ENCODE results near the gene PLPP3.

PLPP3 gene

GRCh38 chr1:56576880-56577405 lies 2.4 kb downstream of the PLPP3 start:
- DNase-seq (ENCODE audit: low read depth in 2 of 3, low spot score in 2 of 3), result no peak

- no peak for DNase-seq (ENCODE audit: low read depth in 2 of 3, low spot score in 2 of 3)
Observed at GRCh38 chr1:56575865-56576264, 3.5 kb downstream of the PLPP3 start.

- no peak for DNase-seq (ENCODE audit: low read depth in 2 of 3, low spot score in 2 of 3)
Observed at GRCh38 chr1:56574794-56575193, 4.6 kb downstream of the PLPP3 start.

- DNase-seq (ENCODE audit: low read depth in 2 of 3, low spot score in 2 of 3), result no peak
Observed at GRCh38 chr1:56573311-56573710, 6.1 kb downstream of the PLPP3 start.

- DNase-seq (ENCODE audit: low read depth in 2 of 3, low spot score in 2 of 3), result no peak
Observed at GRCh38 chr1:56572334-56573050, 6.9 kb downstream of the PLPP3 start.

GRCh38 chr1:56571448-56571847 lies 7.9 kb downstream of the PLPP3 start:
- DNase-seq (ENCODE audit: low read depth in 2 of 3, low spot score in 2 of 3), result no peak

GRCh38 chr1:56570924-56571372 lies 8.4 kb downstream of the PLPP3 start:
- no peak for DNase-seq (ENCODE audit: low read depth in 2 of 3, low spot score in 2 of 3)

GRCh38 chr1:56569661-56570060 lies 9.7 kb downstream of the PLPP3 start:
- DNase-seq (ENCODE audit: low read depth in 2 of 3, low spot score in 2 of 3), result no peak

GRCh38 chr1:56566994-56567393 lies 12.4 kb downstream of the PLPP3 start:
- no peak for DNase-seq (ENCODE audit: low read depth in 2 of 3, low spot score in 2 of 3)

- no peak for DNase-seq (ENCODE audit: low read depth in 2 of 3, low spot score in 2 of 3)
Observed at GRCh38 chr1:56566061-56566744, 13.2 kb downstream of the PLPP3 start.

GRCh38 chr1:56564615-56565014 lies 14.7 kb downstream of the PLPP3 start:
- no peak for DNase-seq (ENCODE audit: low read depth in 2 of 3, low spot score in 2 of 3)

GRCh38 chr1:56563568-56563967 lies 15.8 kb downstream of the PLPP3 start:
- DNase-seq (ENCODE audit: low read depth in 2 of 3, low spot score in 2 of 3), result no peak

- no peak for DNase-seq (ENCODE audit: low read depth in 2 of 3, low spot score in 2 of 3)
Observed at GRCh38 chr1:56562891-56563452, 16.4 kb downstream of the PLPP3 start.

- no peak for DNase-seq (ENCODE audit: low read depth in 2 of 3, low spot score in 2 of 3)
Observed at GRCh38 chr1:56561227-56562019, 17.9 kb downstream of the PLPP3 start.

GRCh38 chr1:56557746-56558145 lies 21.6 kb downstream of the PLPP3 start:
- DNase-seq (ENCODE audit: low read depth in 2 of 3, low spot score in 2 of 3), result no peak

GRCh38 chr1:56555448-56555847 lies 23.9 kb downstream of the PLPP3 start:
- no peak for DNase-seq (ENCODE audit: low read depth in 2 of 3, low spot score in 2 of 3)

GRCh38 chr1:56553046-56553445 lies 26.3 kb downstream of the PLPP3 start:
- DNase-seq (ENCODE audit: low read depth in 2 of 3, low spot score in 2 of 3), result no peak

GRCh38 chr1:56552349-56552748 lies 27.0 kb downstream of the PLPP3 start:
- no peak for DNase-seq (ENCODE audit: low read depth in 2 of 3, low spot score in 2 of 3)

GRCh38 chr1:56551691-56552090 lies 27.7 kb downstream of the PLPP3 start:
- no peak for DNase-seq (ENCODE audit: low read depth in 2 of 3, low spot score in 2 of 3)

- DNase-seq (ENCODE audit: low read depth in 2 of 3, low spot score in 2 of 3), result no peak
Observed at GRCh38 chr1:56550859-56551188, 28.5 kb downstream of the PLPP3 start.

GRCh38 chr1:56550138-56550858 lies 29.1 kb downstream of the PLPP3 start:
- DNase-seq (ENCODE audit: low read depth in 2 of 3, low spot score in 2 of 3), result no peak

Data from activated CD8-positive, alpha-beta memory T cell treated with anti-CD3 and anti-CD28 coated beads for 48 hours (primary cell).